NCI-H1092 treated with DMSO at 0.1 percent for 48 hours (cell line): ENCODE data around the gene PCTP.
A peak's percentile ranks its signal among the peaks of the same experiment; 100 is the strongest.

ENCODE experiments used
- DNase-seq: peaks from one replicate; lab custom pipeline; 2025; lab: John Stamatoyannopoulos, UW

The PCTP gene

DNA sequence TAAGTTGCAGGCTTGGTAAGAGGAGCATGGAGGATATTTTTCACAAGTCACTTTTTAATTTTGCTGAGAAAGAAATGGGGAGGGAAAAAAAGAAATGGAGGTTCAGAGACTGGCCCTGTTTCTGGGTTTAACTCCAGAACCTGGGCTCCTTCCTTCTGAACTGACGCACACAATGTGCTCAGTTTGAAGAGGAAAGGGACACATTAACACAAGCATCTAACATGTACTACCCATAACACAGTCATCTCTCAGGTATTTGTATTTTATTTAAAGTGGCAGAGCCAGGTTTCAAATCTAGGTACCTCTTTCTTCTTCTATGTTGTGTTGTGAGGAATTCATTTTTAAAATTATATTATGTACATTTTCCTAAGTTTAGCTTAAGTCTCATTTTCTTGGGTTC is 22.9 kb upstream of the PCTP start:
- no peak for DNase-seq

DNA sequence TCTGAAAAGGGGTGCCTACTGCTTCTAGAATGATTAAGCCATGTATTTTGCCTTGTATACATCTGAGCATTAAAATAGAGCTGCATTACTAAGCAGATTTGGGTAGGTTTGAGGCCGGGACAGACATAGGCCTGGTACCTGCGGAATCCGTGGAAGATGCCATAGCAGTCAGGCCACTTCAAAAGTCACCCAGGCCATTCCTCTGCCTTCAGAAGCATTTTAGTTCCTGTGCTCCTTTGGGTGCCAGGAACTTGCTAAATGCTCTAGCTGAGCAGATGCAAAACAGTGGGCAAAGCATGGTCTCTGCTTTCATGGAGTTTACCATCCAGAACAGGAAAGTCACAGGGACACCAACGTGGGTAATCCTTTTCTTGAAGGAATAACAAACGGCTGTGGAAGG is 22.5 kb upstream of the PCTP start:
- no peak for DNase-seq

DNA sequence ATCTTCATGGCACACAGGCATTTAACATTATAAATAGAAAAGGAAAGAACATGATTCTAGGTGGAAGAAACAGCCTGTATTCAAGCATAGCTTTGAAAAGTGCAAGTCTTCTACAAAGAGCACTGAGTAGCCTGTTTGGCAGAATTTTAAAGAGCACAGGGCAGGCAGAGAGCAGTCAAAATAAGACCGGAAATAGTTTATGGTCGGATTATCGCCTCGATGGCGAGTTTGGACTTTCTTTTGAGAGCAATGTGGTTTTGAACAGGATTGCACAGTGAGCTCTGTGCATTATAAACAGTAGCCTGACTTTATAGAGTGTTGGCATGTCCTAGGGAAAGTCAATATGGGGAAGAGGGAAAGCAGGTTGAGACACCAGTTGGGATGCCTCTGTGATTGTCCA is 22.0 kb upstream of the PCTP start:
- no peak for DNase-seq

DNA sequence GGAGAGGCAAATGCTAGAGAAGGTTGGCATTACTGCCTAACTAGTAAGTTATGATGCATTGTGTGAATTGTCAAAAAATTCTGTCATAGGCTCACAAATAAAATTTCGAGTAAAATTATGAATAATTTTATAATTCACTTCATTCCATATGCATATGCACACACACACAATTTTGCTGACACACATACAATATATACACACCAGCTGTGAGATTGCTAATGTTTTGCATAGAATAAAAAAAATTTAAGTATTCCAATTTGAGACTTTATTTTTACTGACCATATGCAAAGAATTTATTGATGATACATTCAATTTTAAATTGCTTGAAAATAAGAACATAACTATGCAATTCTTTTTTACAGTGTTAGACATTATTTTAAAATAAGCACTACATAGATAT is 21.4 kb upstream of the PCTP start:
- DNase-seq, result no peak

DNA sequence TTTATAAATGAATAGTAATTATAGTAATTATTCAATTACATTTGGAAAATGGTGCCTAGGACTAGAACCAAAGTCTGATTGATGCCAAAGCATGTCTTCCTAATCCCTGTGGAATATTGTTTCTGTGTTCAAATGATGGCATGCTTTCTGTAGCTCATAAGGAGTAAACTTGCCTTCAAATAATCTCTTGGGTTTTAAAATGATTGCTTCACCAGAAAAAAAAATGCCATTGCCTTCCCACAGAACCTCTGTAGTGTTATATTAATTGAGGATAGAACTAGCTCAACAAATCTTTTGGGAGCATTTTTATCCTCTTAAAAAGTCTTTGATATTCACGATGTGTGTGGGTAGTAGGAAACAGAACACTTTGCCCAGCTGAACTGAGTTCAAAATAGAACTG is 20.5 kb upstream of the PCTP start:
- no peak for DNase-seq

DNA sequence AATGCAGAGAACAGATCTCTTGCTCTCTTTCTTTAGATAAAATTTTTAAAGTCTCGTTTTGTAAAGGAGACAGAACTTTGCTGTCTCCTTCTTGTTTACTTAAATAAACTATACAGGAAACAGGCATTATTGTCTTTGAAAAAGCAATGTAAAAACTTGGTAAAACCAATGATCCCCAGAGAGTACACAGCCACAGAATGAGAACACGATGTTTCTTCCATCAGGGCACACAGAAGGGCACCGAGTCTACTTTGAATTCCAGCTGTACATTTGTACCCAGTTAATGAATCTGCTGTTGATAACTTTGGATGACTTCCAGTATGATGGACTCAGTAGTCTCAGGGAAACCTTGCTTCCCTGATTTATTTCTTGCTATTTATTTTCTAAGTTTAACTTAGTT is 20.0 kb upstream of the PCTP start:
- no peak for DNase-seq

DNA sequence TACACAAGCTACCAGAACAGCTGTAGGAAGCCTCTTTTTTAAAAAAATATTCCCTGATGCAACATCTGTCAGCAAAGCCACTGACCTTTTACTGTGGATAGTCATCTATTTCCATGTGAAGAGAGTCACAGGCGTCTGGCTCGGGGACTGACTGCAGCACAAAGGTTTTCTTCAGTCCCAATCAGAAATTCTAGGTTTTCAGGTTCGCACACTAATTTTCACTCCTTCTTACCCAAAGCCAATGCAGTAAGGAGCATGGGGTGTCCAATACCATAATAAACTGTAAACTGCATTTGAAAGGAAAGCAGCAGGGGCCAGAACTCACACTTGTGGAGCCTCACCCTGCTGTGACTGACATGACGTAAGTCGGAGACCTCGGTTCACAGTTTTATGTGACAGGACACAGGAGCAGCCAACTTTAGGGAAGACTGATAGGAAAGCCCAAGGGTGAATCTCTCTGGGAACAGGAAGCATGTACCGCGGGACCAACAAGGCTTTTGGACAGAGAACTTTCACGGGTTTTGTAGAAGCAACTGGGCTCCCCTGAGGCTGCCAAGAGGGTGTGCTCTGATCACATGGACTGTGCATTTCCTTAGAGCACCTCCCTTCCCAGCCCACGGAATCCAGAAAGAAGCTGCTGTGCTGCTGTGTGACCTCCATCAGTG is 19.1 kb upstream of the PCTP start:
- no peak for DNase-seq

DNA sequence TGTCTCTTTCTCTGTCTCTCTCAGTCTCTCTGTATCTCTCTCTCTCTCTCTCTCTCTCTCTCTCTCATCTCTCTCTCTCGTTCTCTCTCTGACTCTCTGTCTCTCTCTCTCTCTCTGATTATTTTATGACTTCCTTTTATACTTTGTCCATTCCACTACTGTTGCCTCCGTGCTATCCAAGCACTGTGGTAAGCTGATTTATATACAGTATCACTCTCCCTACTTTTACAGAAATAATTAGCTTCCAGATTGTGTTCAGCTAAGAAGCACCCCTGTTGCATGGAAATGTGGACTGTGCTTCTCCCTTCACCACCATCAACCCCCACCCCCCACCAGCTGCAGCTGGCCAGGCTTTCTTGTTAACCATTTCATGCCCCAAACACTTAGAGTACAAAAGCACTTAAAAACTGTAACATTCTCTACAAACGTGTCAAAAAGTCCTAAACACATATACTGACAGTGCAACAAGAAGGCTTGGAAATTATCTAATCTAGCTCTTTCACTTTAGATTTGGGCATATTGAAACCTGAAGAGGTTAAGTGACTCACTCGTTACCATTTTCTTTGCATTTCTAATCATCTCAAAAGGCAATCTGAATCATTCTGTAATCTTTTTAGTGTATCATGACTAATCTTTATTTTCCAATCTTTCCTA is 16.6 kb upstream of the PCTP start:
- DNase-seq, result no peak

DNA sequence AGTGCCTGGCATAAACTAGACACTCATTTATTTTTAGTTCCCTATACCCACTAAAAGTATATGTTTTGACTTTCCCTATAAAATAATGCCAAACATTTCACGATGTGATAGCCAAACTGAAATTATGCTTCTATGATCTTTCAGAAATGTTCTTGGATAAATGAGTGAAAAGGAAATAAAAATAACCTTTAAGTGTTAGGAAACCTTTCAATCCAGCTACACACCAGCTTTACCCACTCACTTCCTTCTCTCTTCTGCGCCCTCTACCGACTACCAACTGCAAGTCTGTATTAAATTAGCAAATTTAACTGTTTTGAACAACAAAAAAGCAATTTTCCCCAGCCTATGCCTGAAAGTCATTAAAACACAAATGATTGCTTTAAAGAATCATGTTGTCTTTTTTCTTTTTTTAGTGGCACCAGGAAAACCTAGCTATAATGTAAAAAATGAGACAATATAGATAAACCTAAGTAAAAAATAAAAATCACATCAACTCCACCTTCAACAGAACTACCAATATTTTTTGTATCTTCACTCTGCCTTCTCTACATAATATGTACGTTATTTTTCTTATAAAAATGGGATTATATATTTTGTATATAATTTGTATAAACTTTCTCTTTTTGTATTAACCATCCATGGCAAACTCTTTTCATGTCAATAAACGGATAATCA is 15.0 kb upstream of the PCTP start:
- no peak for DNase-seq

DNA sequence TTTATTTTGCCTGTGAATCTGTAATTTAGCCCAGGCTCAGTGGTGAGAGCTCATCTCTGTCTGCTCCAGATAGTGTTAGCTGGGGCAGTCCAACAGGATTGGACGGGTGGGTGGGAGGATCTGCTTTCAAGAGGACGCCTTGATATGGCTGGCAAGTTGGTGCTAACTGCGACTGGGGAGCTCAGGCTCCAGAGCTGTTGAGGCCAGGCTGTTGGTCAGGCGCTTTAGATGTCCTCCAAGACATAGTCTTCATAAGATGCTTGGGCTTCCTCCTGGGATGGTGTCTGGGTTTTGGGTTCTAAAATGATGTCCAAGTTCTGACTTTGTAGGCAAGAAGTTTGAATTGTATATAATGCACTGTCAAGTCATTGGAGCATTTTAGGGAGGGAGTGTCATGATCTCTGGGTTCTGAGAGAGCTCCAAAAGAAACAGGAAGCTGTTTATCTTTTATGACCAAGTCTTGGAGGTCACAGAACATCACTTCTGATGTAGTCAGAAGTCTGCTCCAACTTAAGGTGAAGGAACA is 12.8 kb upstream of the PCTP start:
- no peak for DNase-seq

DNA sequence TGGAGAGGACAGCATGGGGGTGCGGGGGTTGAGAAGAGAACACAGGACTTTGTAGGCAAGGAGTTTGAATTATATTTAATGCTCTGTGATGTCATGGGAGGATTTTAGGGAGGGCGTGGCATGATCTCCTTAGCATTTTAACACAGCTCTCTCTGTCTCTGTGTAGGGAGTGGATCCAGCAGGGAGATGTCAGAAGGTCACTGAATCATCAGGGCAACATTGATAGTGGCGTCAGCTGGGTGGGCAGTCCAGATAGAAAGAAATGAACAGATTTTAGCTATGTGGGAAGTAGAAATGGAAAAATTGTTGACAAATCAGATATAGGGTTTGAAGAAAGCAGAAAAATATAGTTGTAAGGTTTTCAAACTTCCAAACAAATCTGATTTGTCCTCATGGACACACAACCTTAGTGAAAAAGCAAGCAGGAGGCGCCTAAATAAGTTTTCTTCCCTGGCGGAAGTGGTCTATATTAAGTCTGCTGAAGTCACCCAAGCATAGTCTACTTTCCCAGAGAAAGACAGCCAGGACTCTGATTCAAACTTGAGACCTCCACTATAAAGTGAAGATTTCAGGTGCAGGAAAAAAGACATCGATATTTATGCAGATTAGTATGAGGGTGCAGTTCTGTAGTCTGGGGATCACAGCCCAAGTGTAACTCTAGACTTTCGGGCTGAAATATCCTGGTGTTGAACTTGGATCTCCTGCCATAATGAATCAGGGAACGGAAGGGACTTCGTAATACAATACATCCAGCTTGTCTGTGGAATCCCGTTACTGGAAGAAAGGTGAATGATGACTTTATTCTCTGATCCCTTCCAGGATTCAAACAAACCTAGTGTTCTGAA is 10.1 kb upstream of the PCTP start:
- no peak for DNase-seq

DNA sequence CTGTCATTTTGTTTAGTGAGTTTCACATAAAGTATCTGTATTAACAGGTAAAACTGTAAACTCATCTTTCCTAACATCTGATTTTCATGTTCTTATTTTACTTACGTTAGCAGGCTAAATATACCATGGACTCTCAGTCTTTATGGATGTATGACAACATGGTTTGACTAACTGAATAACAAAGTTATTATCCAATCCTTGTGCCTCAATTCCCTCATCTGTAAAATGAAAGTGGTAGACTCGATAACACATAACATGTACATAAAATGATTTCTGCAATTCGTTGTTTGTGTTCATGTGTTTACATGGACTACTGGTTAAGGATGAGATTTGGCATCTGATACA is 9.5 kb upstream of the PCTP start:
- DNase-seq, result no peak

DNA sequence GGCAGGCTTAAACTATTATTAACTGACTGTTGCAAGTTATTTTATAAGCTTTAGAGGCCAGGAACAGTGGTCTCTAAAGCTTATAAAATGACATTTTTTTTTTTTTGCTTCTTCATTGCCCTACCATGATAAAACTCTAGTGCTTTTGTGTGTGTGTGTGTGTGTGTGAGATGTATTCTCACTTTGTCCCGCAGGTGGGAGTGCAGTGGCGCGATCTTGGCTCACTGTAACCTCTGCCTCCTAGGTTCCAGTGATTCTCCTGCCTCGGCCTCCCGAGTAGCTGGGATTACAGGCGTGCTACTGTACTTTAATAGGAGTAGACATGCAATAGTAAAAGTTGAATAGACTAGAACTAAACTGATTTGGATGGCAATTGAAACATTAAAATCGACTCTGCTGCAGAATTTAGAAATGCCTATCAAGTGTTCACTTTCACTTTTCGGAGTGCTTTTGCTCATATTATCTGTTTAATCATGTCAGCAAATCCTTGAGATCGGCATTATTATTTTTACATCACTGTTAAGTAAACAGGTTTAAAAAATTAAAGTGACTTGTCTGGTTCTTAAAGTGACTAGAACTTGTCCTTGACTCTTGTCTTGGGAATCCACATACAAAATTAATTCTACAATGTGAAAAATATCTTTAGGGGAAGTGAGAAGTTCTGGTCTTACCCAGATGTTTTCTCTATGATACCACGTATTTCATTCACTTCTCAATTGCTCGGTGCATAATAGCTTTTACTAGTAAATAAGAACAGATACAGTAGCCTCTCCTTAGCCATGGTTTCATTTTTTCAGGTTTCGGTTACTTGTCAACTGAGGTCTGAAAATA is 8.4 kb upstream of the PCTP start:
- DNase-seq, result no peak

DNA sequence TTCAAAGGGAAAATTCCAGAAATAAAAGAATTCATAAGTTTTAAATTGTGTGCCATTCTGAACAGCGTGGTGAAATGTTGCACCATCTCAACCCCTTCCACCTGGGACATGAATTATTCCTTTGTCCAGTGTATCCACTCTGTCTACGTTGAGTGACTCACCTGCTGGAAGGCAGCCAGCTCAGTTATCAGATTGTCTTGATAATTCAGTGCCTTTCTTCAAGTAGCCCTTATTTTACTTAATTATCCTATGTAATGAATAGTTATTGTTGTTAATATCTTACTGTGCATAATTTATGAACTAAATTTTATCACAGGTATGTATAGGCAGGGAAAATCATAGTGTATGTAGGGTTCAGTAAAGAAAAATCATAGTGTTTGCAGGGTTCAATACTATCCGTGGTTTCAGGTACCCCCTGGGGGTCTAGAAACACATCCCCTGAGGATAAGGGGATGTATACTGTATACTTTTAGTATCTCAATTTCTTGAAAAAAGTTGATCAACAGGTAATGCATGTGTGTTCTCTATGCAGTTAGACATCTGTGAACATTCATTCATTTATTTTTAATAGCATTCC is 7.7 kb upstream of the PCTP start:
- DNase-seq, result peak; percentile 15

DNA sequence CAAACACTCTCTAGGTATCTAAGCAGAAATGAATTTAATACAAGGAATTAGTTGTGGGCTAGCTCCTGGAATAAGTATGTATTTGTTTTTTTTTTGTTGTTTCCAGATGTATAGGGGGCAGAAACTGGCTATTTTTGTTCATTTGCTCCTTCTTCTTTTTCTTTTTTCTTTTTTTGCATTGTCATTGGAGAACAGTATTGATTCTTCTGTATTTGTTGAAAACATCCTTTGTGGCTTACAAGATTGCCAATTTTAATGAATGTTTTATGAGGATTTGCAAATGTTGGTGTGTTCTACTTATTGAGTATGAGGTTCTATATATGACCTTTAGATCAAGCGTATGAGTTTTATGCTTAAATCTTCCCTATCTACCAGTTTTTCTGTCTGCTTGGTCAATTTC is 5.6 kb upstream of the PCTP start:
- no peak for DNase-seq

DNA sequence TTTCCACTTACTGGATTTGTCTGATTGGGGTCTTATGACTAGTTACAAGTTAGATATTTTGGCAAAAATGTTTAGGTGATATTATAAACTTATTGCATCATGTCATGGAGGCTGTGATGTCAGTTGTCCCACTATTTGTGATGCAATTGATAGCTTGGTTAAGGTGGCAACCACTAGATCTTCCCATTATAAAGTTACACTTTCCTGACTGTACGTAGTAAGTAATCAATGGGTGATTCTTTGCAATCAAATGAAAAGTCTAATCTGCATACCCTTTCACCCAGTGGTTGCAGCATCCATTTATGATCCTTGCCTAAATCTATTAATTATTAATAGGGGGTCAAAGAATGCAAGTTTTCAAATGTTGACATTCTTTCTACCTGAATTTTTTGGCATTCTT is 4.4 kb upstream of the PCTP start:
- DNase-seq, result no peak

DNA sequence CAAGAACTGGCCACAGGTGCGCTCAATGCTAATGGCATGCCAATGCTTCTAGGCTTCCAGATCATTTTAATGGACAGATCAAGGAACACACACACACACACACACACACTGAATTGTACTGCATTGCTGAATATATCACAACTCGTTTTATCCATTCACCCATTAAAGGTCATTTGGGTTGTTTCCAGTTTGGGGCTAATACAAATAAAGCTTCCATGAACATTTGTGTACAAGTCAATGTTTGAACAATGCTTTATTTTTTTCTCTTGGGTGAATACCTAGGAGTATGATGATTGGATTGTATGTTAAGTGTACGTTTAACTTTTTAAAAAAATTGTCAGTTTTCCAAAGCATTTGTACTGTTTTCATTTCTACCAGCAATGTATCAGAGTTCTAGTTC is 3.6 kb upstream of the PCTP start:
- DNase-seq, result no peak

DNA sequence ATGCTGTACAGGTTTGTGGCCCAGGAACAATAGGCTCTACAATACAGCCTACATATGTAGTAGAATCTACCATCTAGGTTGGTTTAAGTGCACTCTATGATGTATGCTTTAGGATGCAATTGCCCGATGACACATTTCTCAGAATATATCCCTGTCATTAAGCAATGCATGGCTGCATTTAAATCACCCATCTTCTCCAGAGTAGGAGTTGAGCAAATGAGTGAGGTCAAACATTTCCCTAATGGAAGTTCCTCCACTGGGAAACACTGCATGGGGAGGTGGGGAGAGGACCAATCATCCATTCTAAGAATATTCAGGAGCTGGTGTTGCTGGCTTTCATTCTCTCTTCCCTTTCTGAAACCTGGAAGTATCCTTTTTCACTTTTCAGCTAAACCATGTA is 2.0 kb upstream of the PCTP start:
- DNase-seq, result no peak

DNA sequence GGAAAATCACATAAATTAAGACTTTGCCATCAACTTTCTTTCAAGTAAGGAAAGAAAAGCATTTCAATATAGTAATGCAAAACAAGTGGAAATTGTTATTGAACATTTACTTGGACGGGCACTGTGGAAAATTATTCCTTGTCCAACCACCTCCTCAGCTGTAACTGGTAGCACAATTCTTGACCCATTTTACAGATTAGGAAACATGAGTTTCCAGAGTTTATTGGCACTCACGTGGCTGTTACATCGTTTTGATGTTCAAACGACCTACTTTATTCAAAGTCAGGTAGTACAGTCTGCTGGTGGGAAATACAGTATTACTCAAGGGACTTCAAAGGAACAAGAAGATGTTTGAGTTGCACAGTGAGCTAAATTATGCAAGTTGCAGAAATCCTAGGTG is 866 bp upstream of the PCTP start:
- no peak for DNase-seq

DNA sequence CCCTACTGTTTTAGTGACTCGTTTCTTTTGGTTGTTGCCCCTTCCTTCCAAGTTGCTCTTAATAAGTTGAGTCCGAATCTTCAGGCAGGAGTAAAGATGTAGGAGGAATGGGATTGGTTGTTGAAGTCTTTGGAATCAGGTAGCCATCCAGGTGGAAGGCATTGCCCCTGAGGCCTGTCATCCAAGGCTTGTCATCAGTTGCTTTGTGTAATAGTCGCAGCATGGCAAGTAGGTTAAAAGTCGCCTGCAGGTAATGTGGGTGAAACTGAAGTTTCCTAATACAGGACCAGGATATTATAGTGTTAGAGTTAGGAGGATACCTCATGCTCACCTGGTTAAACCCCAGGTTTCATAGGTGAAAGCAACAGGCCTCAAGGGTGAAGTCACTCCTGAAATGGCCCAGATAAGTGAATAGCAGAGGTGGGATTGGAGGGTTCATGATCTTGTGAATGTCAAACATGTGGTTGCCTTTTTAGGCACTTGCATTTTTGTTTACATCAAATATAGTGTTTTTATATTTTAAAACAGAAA is 934 bp downstream of the PCTP start:
- no peak for DNase-seq

DNA sequence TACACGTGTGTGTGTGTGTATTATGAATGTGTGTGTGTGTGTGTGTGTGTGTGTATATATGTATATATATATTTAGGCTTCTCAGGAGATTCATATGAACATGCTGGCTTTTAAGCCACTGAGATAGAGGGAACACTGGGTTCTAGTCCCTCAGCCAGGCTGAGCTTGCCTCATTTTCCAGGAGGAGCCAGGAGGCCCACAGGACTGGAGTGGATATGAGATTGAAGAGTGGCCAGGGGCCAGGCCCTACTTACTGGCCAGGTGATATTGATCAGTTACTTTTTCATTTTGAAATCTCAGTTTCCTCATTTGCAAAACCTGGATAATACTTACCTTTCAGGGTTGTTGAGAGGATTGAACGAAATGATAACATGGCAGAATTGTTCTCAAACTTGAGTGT is 5.8 kb downstream of the PCTP start:
- DNase-seq, result no peak
